CMK (cell line): ENCODE results near the gene NKX2-3.

ENCODE experiments used
- DNase-seq: peaks from one replicate; pipeline ENCODE4 v3.0.0-alpha.2; 2010; ENCODE audit warnings: low read depth

Gene NKX2-3

GRCh38 chr10:99539120-99539519 is 6.4 kb downstream of the NKX2-3 start:
- DNase-seq, result no peak

GRCh38 chr10:99539820-99540219 is 7.1 kb downstream of the NKX2-3 start:
- DNase-seq, result no peak

- DNase-seq, result no peak
These were observed 7.5 kb downstream of the NKX2-3 start for GRCh38 chr10:99540306-99540656.

GRCh38 chr10:99540657-99541531 is 8.2 kb downstream of the NKX2-3 start:
- no peak for DNase-seq

GRCh38 chr10:99544322-99544721 is 11.6 kb downstream of the NKX2-3 start:
- DNase-seq, result no peak

GRCh38 chr10:99548041-99548530 is 15.3 kb downstream of the NKX2-3 start:
- DNase-seq, result no peak

GRCh38 chr10:99551158-99551557 is 18.4 kb downstream of the NKX2-3 start:
- no peak for DNase-seq

GRCh38 chr10:99551616-99552015 is 18.9 kb downstream of the NKX2-3 start:
- no peak for DNase-seq

GRCh38 chr10:99555371-99555770 is 22.6 kb downstream of the NKX2-3 start:
- DNase-seq, result no peak

GRCh38 chr10:99555825-99556523 is 23.2 kb downstream of the NKX2-3 start:
- no peak for DNase-seq

GRCh38 chr10:99557044-99557443 is 24.3 kb downstream of the NKX2-3 start:
- no peak for DNase-seq

- no peak for DNase-seq
These were observed 26.0 kb downstream of the NKX2-3 start for GRCh38 chr10:99558708-99559107.

GRCh38 chr10:99560277-99561126 is 27.8 kb downstream of the NKX2-3 start:
- no peak for DNase-seq

- no peak for DNase-seq
These were observed 29.9 kb downstream of the NKX2-3 start for GRCh38 chr10:99562631-99563030.

GRCh38 chr10:99564361-99564760 is 31.6 kb downstream of the NKX2-3 start:
- no peak for DNase-seq

- no peak for DNase-seq
These were observed 32.4 kb downstream of the NKX2-3 start for GRCh38 chr10:99565166-99565565.

- no peak for DNase-seq
These were observed 36.7 kb downstream of the NKX2-3 start for GRCh38 chr10:99569253-99569939.

- no peak for DNase-seq
These were observed 37.2 kb downstream of the NKX2-3 start for GRCh38 chr10:99569961-99570360.

- DNase-seq, result no peak
These were observed 39.1 kb downstream of the NKX2-3 start for GRCh38 chr10:99571816-99572215.

- no peak for DNase-seq
These were observed 41.0 kb downstream of the NKX2-3 start for GRCh38 chr10:99573790-99574189.

GRCh38 chr10:99579971-99580370 is 47.2 kb downstream of the NKX2-3 start:
- DNase-seq, result no peak

GRCh38 chr10:99582255-99582770 is 49.6 kb downstream of the NKX2-3 start:
- no peak for DNase-seq
